GM18867 (cell line): Measurements from ENCODE around the gene CDR2L.
A peak's percentile ranks its signal among the peaks of the same experiment; 100 is the strongest.

Source experiments
- ATAC-seq: cut with Tn5 transposase; IDR thresholded peaks from one replicate; pipeline ENCODE4 v1.9.1; 2021; ENCODE audit warnings: mild to moderate bottlenecking, moderate library complexity; ENCODE audit not compliant: unreplicated experiment

CDR2L gene

GRCh38 chr17:74987418-74987908 lies at the start of gene CDR2L:
TSS of gene CDR2L (plus strand) at chr17:74987632. CDS start at chr17:74988044, 412 bp downstream.
- peak; percentile 88 for ATAC-seq

- ATAC-seq, result no peak
Measured at GRCh38 chr17:74938194-74938950, 49.1 kb upstream of the CDR2L start.

GRCh38 chr17:74939534-74939933 lies 47.9 kb upstream of the CDR2L start:
- ATAC-seq, result no peak

- ATAC-seq, result no peak
Measured at GRCh38 chr17:74941128-74941725, 46.2 kb upstream of the CDR2L start.

GRCh38 chr17:74943808-74944522 lies 43.5 kb upstream of the CDR2L start:
- no peak for ATAC-seq

- peak; percentile 57 for ATAC-seq
Measured at GRCh38 chr17:74945543-74945942, 41.9 kb upstream of the CDR2L start.

- ATAC-seq, result no peak
Measured at GRCh38 chr17:74946641-74947040, 40.8 kb upstream of the CDR2L start.

- no peak for ATAC-seq
Measured at GRCh38 chr17:74947041-74947754, 40.2 kb upstream of the CDR2L start.

GRCh38 chr17:74949455-74950115 lies 37.8 kb upstream of the CDR2L start:
- ATAC-seq, result no peak

- no peak for ATAC-seq
Measured at GRCh38 chr17:74950207-74950606, 37.2 kb upstream of the CDR2L start.

- no peak for ATAC-seq
Measured at GRCh38 chr17:74951065-74951464, 36.4 kb upstream of the CDR2L start.

- ATAC-seq, result no peak
Measured at GRCh38 chr17:74951680-74952421, 35.6 kb upstream of the CDR2L start.

- ATAC-seq, result no peak
Measured at GRCh38 chr17:74952431-74953133, 34.9 kb upstream of the CDR2L start.

GRCh38 chr17:74953134-74953687 lies 34.2 kb upstream of the CDR2L start:
- ATAC-seq, result no peak

- no peak for ATAC-seq
Measured at GRCh38 chr17:74954115-74954514, 33.3 kb upstream of the CDR2L start.

- ATAC-seq, result no peak
Measured at GRCh38 chr17:74954665-74955421, 32.6 kb upstream of the CDR2L start.

GRCh38 chr17:74956093-74956492 lies 31.3 kb upstream of the CDR2L start:
- ATAC-seq, result no peak
